GM12874 (cell line): ENCODE measurements around the gene HBB.

ENCODE experiments used
- CTCF ChIP-seq: IDR thresholded peaks from 2 replicates; pipeline ENCODE4 v1.5.1; 2011; ENCODE audit warnings: low read depth, mild to moderate bottlenecking, control low read depth, low read length, moderate library complexity; ENCODE audit not compliant: insufficient read depth

Gene HBB

GRCh38 chr11:5226732-5227310 is at the start of gene HBB:
HBB (minus strand) TSS chr11:5227071; CDS start chr11:5227021, 50 bp downstream.
- TF ChIP-seq CTCF: no peak

GRCh38 chr11:5275369-5276110 is 48.7 kb upstream of the HBB start:
- no peak for TF ChIP-seq CTCF

DNA sequence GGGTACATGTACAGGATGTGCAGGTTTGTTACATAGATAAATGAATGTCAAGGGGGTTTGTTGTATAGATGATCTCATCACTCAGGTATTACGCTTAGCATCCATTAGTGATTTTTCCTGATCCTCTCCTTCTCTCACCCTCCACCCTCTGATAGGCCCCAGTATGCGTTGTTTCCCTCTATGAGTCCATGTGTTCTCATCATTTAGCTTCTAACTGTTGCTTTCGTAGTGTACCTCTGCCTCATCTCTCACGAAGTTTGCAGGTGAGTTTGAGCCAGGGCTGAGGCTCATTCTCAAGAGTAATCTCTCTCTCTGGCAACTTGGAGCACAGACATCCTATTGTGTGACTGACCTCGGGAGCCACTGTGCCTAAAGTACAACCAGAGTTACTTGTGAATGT is 47.5 kb upstream of the HBB start:
- no peak for TF ChIP-seq CTCF

- TF ChIP-seq CTCF: no peak
These were observed 45.6 kb upstream of the HBB start for GRCh38 chr11:5272395-5273017.

GRCh38 chr11:5269715-5270147 is 42.9 kb upstream of the HBB start, which contains the start of gene HBE1:
HBE1 (minus strand) TSS chr11:5269945; CDS start chr11:5269890, 55 bp downstream.
- TF ChIP-seq CTCF: no peak

DNA sequence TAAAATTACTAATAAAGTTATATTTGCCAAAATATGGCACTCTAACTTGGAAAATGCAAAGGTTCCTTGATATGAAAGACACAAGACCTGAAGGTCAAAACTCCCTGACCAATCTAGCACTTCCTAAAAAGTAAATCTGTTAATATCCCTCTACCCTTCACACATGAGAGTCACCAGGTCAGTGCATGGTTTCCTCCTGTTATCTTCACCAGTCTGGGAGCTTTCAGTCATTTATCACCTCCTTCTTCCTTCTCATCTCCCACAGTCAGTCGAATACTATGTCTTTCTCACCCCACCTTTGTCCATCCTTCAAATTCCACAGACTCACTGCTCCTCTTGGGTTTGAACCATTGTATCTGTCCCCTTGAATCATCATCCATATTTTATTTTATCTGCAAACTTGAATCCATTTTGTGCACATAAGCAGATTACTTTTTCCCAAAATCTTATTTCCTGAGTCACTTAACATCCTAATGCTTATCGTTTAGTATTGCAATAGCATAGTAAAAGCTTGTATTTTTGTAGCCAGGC is 40.2 kb upstream of the HBB start:
- TF ChIP-seq CTCF: no peak

DNA sequence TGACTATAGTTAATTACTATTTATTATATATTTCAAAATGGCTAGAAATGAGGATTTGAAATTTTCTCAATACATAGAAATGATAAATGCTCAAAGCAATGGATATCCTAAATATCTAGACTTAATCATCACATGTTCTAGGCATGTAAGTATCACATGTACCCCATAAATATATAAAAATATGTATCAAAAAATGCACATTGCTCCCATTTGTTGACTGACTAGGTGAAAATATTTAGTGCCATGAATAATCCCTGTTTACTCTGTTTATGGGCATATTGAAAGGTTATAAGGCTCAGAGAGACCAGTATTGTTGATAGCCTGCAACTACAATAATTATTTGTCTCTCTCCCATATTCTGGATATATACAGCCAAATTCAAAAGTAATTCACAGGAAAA is 39.7 kb upstream of the HBB start:
- TF ChIP-seq CTCF: no peak
